Body of pancreas (tissue), 4 donors: Measurements from ENCODE around the gene NBAS.

ENCODE experiments used
- POLR2A ChIP-seq, 3 donors: fragments of 450-650 bp; IDR thresholded peaks; one replicate each; pipeline ENCODE4 v1.6.1; 2016; ENCODE audit warnings: antibody characterized with exemption in 3 of 3, mild to moderate bottlenecking in 2 of 3
- TF ChIP-seq, protein P1 (sequence below), 7 experiments: fragments of 450-650 bp in 4 of 7; fragments of 200-600 bp in 3 of 7; sonication (generic) in 3 of 7; IDR thresholded peaks; one replicate each; pipeline ENCODE4 v1.5.1; 2016 to 2019; ENCODE audit warnings: antibody characterized with exemption in 7 of 7

- TF ChIP-seq, protein P1, sequence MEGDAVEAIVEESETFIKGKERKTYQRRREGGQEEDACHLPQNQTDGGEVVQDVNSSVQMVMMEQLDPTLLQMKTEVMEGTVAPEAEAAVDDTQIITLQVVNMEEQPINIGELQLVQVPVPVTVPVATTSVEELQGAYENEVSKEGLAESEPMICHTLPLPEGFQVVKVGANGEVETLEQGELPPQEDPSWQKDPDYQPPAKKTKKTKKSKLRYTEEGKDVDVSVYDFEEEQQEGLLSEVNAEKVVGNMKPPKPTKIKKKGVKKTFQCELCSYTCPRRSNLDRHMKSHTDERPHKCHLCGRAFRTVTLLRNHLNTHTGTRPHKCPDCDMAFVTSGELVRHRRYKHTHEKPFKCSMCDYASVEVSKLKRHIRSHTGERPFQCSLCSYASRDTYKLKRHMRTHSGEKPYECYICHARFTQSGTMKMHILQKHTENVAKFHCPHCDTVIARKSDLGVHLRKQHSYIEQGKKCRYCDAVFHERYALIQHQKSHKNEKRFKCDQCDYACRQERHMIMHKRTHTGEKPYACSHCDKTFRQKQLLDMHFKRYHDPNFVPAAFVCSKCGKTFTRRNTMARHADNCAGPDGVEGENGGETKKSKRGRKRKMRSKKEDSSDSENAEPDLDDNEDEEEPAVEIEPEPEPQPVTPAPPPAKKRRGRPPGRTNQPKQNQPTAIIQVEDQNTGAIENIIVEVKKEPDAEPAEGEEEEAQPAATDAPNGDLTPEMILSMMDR (IDR thresholded peaks at IDR 0.05): no peak
- TF ChIP-seq POLR2A (IDR thresholded peaks at IDR 0.05): no peak
Observed at GRCh38 chr2:15357922-15358321, 203.2 kb downstream of the NBAS start.
